H1 (cell line): ENCODE measurements around the gene ETF1. TPM values are rescaled to one million over a fixed set of nuclear protein-coding genes. Genes with fewer than 3 reads are reported as not detected.

Experiments
- NRF1 ChIP-seq: IDR thresholded peaks from 2 replicates; pipeline ENCODE4 v1.6.1; 2011; ENCODE audit warnings: mild to moderate bottlenecking, low read depth, low read length, improper control_type of control experiment
- polyA plus RNA-seq, 7 experiments: library from polyadenylated mRNA; depleted of rRNA in 3 of 7; stranded (reverse) in 5 of 7; unstranded in 2 of 7; fragments of >200 nt in 5 of 7; fragments of 200-250 nt in 2 of 7; gene quantifications; 1 replicate in 5 of 7; 2 replicates in 1 of 7; 4 replicates in 1 of 7; pipeline versions ENCODE4 v1.2.1 to v1.2.3, GENCODE V29; 2011 to 2013; ENCODE audit warnings: missing spikeins in 2 of 7, mixed read lengths in 2 of 7
- total RNA-seq: library from RNA; stranded (reverse); fragmentation: NEBNext Ultra II Directional; extraction: Animal tissue kit (Norgen Biotek cat#: 25700); gene quantifications from 2 replicates; pipeline ENCODE4 v1.2.1, GENCODE V29; 2021

The ETF1 gene
- total and polyA plus RNA-seq, 2 of the 8 experiments (the other 6 are each of a cell fraction or from before 2014, with no cell fraction given), result 50.5 to 168 TPM

DNA sequence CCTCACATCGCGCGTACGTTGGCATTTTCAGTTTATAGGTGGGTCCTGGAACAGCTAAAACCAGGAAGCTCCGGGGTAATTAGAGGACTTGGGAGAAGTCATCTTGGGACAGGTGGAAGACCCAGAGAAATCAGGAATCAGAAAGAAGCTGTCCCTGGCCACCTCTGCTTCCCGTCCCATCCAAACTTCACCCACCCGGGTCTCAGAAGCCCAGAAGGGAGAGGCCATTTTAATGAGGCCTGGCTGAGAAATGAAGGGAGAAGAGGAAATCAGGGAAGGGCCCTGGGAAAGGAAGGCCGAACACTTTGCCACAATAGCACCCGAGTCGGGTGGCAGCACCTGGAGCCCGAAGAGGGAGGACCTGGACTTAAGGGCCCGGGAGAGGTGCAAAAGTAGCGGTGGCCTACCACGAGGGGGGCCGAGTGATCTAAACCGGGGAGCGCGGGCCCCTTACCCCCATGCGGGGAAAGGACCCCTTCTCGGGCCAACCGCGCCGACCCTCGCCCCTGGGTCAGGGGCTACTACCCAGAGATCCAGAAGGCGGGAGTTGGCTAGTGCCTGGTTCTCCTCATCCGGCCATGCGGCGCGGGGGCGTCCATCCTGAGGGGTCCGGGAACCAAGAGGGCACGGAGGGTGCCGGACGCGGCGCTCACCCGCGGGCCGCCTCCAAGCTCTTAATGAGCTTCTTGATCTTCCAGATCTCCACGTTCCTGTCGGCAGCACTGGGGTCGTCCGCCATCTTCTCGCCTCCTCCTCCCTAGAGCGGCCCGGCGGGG is 668 bp downstream of the ETF1 start (continued):
- TF ChIP-seq NRF1, result no peak
